GOT3 (cell line): Measurements from ENCODE around the gene LDLRAD4.

Experiments used
- DNase-seq: peaks from one replicate; lab custom pipeline; 2025; ENCODE audit warnings: mixed read lengths; lab: John Stamatoyannopoulos, UW

Gene LDLRAD4

GRCh38 chr18:13630716-13631268 lies 412.2 kb downstream of the LDLRAD4 start:
- DNase-seq, result no peak

GRCh38 chr18:13633700-13634099 lies 415.1 kb downstream of the LDLRAD4 start:
- no peak for DNase-seq

- no peak for DNase-seq
Observed at GRCh38 chr18:13635046-13635445, 416.5 kb downstream of the LDLRAD4 start.

GRCh38 chr18:13638719-13639595 lies 420.4 kb downstream of the LDLRAD4 start:
- no peak for DNase-seq

GRCh38 chr18:13640266-13640860 lies 421.8 kb downstream of the LDLRAD4 start:
- no peak for DNase-seq

GRCh38 chr18:13641551-13642439 lies 423.2 kb downstream of the LDLRAD4 start:
- no peak for DNase-seq

- no peak for DNase-seq
Observed at GRCh38 chr18:13642440-13642827, 423.9 kb downstream of the LDLRAD4 start.

- DNase-seq, result no peak
Observed at GRCh38 chr18:13643261-13643751, 424.7 kb downstream of the LDLRAD4 start.

- no peak for DNase-seq
Observed at GRCh38 chr18:13645093-13645492, 426.5 kb downstream of the LDLRAD4 start.

- no peak for DNase-seq
Observed at GRCh38 chr18:13646633-13647032, 428.1 kb downstream of the LDLRAD4 start.

GRCh38 chr18:13647761-13648160 lies 429.2 kb downstream of the LDLRAD4 start:
- DNase-seq, result no peak

- DNase-seq, result no peak
Observed at GRCh38 chr18:13649397-13650390, 431.1 kb downstream of the LDLRAD4 start.

GRCh38 chr18:13653746-13654433 lies 435.3 kb downstream of the LDLRAD4 start:
- DNase-seq, result no peak

GRCh38 chr18:13657974-13658373 lies 439.4 kb downstream of the LDLRAD4 start:
- no peak for DNase-seq

GRCh38 chr18:13658436-13659204 lies 440.1 kb downstream of the LDLRAD4 start:
- DNase-seq, result no peak

- DNase-seq, result no peak
Observed at GRCh38 chr18:13660510-13660909, 441.9 kb downstream of the LDLRAD4 start.

- no peak for DNase-seq
Observed at GRCh38 chr18:13661051-13661778, 442.7 kb downstream of the LDLRAD4 start.

- no peak for DNase-seq
Observed at GRCh38 chr18:13661779-13662256, 443.3 kb downstream of the LDLRAD4 start.
